Kidney epithelial cell (primary cell): Measurements from ENCODE around the gene GHDC. TPM values are rescaled to one million over a fixed set of nuclear protein-coding genes. Genes with fewer than 3 reads are reported as not detected.
A peak's percentile ranks its signal among the peaks of the same experiment; 100 is the strongest.

Source experiments
- DNase-seq: peaks from one replicate; pipeline ENCODE4 v3.0.0-alpha.2; 2010; ENCODE audit warnings: low read depth
- H3K27me3 ChIP-seq: 2 replicates; pipeline ENCODE4 v1.6.0; 2011; ENCODE audit warnings: low read length; ENCODE audit not compliant: control insufficient read depth, insufficient read depth
- H3K36me3 ChIP-seq: 2 replicates; pipeline ENCODE4 v1.5.1; 2011; ENCODE audit warnings: low read length; ENCODE audit not compliant: control insufficient read depth, insufficient read depth
- H3K4me3 ChIP-seq: 2 replicates; pipeline ENCODE4 v1.5.1; 2011; ENCODE audit warnings: low read depth, mild to moderate bottlenecking, control low read depth, low read length
- total RNA-seq: library from RNA; depleted of rRNA; stranded (reverse); fragments of >200 nt; gene quantifications from 2 replicates; pipeline ENCODE4 v1.2.3, GENCODE V29; 2015
- TF ChIP-seq, protein P1 (sequence below): IDR thresholded peaks from 2 replicates; pipeline ENCODE4 v1.5.1; 2011; ENCODE audit warnings: mild to moderate bottlenecking, moderate library complexity, low read length, control low read depth, inconsistent platforms; ENCODE audit not compliant: insufficient read depth, poor library complexity, severe bottlenecking

GHDC gene
- total RNA-seq, 1 donor from 2014 or later, result 45.8 TPM

GRCh38 chr17:42199416-42200011 lies 5.2 kb upstream of the GHDC start:
- H3K4me3 ChIP-seq, result no peak overlapping the region
- DNase-seq, result no peak
- H3K36me3 ChIP-seq, result peaks cover 2% of the 10 kb centered on the region
- no peaks in the 10 kb centered on the region for H3K27me3 ChIP-seq
- TF ChIP-seq, protein P1, sequence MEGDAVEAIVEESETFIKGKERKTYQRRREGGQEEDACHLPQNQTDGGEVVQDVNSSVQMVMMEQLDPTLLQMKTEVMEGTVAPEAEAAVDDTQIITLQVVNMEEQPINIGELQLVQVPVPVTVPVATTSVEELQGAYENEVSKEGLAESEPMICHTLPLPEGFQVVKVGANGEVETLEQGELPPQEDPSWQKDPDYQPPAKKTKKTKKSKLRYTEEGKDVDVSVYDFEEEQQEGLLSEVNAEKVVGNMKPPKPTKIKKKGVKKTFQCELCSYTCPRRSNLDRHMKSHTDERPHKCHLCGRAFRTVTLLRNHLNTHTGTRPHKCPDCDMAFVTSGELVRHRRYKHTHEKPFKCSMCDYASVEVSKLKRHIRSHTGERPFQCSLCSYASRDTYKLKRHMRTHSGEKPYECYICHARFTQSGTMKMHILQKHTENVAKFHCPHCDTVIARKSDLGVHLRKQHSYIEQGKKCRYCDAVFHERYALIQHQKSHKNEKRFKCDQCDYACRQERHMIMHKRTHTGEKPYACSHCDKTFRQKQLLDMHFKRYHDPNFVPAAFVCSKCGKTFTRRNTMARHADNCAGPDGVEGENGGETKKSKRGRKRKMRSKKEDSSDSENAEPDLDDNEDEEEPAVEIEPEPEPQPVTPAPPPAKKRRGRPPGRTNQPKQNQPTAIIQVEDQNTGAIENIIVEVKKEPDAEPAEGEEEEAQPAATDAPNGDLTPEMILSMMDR, result no peak

DNA sequence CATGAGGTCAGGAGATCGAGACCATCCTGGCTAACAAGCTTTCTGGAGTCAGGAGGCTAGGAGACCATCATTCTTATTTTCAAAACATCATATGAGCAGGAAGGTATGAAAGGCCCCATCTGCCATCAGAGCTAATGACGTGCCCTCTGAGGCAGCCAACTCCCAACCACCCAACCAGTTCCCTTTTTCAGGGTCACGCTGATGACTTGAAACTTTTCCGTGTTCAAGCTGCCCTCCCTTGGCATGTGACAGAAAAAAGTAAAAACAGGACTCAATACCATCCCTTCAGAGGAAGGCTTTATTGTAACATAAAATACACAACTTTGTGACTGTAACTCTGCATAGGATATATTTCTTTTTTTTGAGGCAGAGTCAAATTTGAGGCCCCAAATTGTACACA lies 4.6 kb upstream of the GHDC start:
- TF ChIP-seq, protein P1, result no peak
- H3K4me3 ChIP-seq, result no peak overlapping the region
- H3K36me3 ChIP-seq, result peaks cover under 1% of the 10 kb centered on the region
- no peaks in the 10 kb centered on the region for H3K27me3 ChIP-seq
- no peak for DNase-seq

- Histone ChIP-seq H3K4me3 (no peak overlapping the region), H3K27me3 (no peaks in the 10 kb centered on the region), H3K36me3 (no peaks in the 10 kb centered on the region)
- DNase-seq, result no peak
- TF ChIP-seq, protein P1, result no peak
Observed at GRCh38 chr17:42197564-42198156, 3.4 kb upstream of the GHDC start.

DNA sequence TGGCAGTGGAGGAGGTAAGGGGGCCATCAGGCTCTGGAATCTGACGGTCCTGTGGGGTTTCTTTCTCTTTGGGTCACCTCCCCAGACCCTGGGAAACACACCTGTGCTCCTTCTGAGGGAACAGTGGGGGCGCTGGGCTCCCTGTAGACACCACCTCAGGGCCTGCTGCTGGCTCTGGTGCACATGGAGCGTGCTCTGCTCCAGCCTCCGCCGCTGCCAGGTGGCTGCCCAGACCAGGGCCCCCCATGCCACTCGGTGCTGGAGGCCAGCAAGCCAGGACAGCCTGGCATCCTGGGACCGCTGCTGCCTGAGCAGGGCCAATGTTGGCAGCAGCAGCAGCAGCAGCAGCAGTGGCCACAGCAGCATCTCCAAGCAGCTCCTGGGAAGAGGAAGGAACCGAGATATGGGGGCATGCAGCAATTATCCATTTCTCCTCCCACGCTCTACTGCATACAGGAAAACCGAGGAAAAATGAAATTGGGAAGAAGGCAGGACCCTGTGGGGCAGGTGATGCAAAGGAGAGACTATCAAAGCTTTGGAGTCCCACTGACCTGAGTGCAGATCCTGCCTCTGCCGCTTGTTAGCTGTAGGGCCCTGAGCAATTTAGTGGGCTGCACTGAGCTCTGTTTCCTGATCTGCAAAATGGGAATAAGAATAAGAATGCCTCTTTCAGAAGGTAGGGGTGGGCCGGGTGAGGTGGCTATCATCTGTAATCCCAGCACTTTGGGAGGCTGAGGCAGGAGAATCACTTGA lies 902 bp downstream of the GHDC start:
- TF ChIP-seq, protein P1, result no peak

DNA sequence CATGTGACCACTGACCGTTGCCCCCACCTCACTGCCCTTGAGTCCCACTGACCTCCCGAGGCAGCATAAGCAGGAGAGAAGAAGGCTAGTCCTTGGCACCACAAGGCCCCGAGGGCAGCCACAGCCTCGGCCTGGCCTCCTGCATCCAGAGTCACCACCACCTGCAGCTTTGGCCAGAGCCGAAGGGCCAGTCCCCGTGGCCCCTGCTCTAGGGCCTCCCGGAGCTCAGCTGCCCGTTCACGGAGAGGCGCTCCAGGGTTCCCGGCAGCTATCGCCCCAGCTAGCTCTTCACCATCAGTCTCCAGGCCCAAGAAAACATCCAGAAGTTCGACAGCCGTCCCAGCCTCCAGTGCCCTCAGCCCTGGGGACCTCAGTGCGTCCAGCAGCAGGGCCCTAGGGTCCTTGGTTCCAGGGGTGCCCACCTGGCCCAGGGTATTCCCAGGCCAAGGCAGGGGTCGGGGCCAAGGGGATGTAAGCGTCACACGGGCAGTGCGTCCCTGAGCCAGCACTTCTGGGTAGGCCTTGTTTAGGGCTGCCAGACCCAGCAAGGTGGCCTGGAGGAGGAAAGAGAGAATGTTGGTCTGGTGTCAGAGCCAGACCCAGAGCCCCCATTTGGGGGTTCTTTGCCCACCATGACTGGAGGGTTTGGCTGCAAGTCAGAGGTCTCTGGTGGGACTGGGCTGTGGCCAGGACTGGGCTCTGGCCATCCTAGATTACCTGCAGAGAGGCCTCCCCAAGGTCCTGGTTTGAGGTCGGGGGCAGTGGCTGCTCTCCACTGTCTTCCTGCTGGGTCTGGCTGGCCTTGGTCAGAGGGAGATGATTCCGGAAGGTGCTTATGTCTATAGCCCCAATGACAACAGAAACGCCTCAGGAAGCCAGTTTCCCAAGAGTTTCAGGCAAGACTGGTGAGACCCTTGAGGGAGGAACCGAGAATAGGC lies 1.8 kb downstream of the GHDC start:
- TF ChIP-seq, protein P1, result no peak
- DNase-seq, result no peak
- H3K36me3 ChIP-seq, result no peaks in the 10 kb centered on the region
- no peaks in the 10 kb centered on the region for H3K27me3 ChIP-seq
- H3K4me3 ChIP-seq, result no peak overlapping the region

More for the DNA sequence above, 902 bp downstream of the GHDC start:
- no peaks in the 10 kb centered on the region for H3K27me3 ChIP-seq
- peak overlapping the region; percentile 67 for H3K4me3 ChIP-seq
- no peaks in the 10 kb centered on the region for H3K36me3 ChIP-seq
- no peak for DNase-seq
